NOMO-1 treated with DMSO at 0.1 percent for 48 hours (cell line): ENCODE data around the gene PTOV1.

Source experiments
- DNase-seq: peaks from one replicate; lab custom pipeline; 2025; ENCODE audit not compliant: unreplicated experiment; lab: John Stamatoyannopoulos, UW

Gene PTOV1

GRCh38 chr19:49843265-49843664 lies 7.7 kb upstream of the PTOV1 start:
- DNase-seq = peak; percentile 27

GRCh38 chr19:49844138-49845095 lies 6.5 kb upstream of the PTOV1 start:
- DNase-seq = peak; percentile 89

- DNase-seq = no peak
Measured at GRCh38 chr19:49845414-49845813, 5.5 kb upstream of the PTOV1 start.

- DNase-seq = no peak
Measured at GRCh38 chr19:49846408-49846807, 4.6 kb upstream of the PTOV1 start.

GRCh38 chr19:49847731-49848696 lies 2.9 kb upstream of the PTOV1 start:
- peak; percentile 77 for DNase-seq

- DNase-seq = peak; percentile 37
Measured at GRCh38 chr19:49848938-49849337, 2.0 kb upstream of the PTOV1 start.

GRCh38 chr19:49849433-49850220 lies 1.3 kb upstream of the PTOV1 start:
- no peak for DNase-seq

- no peak for DNase-seq
Measured at GRCh38 chr19:49850221-49850486, 805 bp upstream of the PTOV1 start.

- DNase-seq = no peak
Measured at GRCh38 chr19:49851456-49852259, 699 bp downstream of the PTOV1 start.

GRCh38 chr19:49852631-49853126 lies 1.7 kb downstream of the PTOV1 start:
- DNase-seq = no peak

GRCh38 chr19:49853852-49854377 lies 3.0 kb downstream of the PTOV1 start:
- DNase-seq = no peak

- DNase-seq = no peak
Measured at GRCh38 chr19:49854378-49855263, 3.7 kb downstream of the PTOV1 start.

- DNase-seq = no peak
Measured at GRCh38 chr19:49855277-49855675, 4.3 kb downstream of the PTOV1 start.

- no peak for DNase-seq
Measured at GRCh38 chr19:49855676-49856573, 5.0 kb downstream of the PTOV1 start.

- no peak for DNase-seq
Measured at GRCh38 chr19:49856574-49857021, 5.6 kb downstream of the PTOV1 start.

GRCh38 chr19:49857061-49857837 lies 6.3 kb downstream of the PTOV1 start:
- no peak for DNase-seq

- DNase-seq = no peak
Measured at GRCh38 chr19:49857838-49858087, 6.8 kb downstream of the PTOV1 start.
